ENCODE results near the gene DPP8. TPM values are rescaled to one million over a fixed set of nuclear protein-coding genes. Genes with fewer than 3 reads are reported as not detected.

Gene DPP8
- total RNA-seq, 4 donors from 2014 or later = 33.1 to 52.5 (median 40.5) TPM

DNA sequence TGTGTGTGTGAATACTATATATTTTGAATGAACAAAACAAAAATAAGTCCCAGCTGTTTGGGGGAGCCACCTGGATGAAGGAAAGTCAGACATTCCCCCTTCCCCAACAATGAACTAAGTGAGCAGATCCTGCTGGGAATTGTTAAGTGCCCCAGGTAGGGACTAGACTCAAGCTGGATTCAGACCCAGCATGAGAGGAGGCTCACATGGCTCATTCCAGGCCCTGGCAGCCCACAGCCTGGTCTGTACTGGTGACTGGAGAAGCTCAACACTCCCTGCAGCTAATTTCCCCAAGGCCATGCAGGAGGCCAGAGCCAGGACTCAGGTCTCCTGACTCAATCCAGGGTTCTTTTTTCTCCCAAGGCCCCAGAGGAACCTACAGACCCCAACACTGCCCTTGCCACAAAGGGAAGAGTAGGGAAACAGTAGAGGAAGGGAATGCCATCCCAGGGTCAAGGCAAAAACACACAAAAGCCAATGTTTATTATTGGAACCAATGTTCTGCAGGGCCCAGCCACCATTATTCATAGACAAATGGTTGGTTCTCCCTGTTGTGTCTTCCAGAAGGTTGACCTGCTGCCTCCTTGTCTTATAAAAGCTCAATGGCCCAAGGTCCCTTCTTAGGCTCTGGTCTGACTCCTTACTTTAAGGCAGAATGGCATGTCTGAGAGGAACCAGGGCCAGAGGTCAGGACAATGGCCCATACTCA lies 104.3 kb downstream of the DPP8 start:
- TF ChIP-seq, protein P1, sequence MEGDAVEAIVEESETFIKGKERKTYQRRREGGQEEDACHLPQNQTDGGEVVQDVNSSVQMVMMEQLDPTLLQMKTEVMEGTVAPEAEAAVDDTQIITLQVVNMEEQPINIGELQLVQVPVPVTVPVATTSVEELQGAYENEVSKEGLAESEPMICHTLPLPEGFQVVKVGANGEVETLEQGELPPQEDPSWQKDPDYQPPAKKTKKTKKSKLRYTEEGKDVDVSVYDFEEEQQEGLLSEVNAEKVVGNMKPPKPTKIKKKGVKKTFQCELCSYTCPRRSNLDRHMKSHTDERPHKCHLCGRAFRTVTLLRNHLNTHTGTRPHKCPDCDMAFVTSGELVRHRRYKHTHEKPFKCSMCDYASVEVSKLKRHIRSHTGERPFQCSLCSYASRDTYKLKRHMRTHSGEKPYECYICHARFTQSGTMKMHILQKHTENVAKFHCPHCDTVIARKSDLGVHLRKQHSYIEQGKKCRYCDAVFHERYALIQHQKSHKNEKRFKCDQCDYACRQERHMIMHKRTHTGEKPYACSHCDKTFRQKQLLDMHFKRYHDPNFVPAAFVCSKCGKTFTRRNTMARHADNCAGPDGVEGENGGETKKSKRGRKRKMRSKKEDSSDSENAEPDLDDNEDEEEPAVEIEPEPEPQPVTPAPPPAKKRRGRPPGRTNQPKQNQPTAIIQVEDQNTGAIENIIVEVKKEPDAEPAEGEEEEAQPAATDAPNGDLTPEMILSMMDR (IDR thresholded peaks at IDR 0.05; ENCODE audit: low read depth) = no peak

DNA sequence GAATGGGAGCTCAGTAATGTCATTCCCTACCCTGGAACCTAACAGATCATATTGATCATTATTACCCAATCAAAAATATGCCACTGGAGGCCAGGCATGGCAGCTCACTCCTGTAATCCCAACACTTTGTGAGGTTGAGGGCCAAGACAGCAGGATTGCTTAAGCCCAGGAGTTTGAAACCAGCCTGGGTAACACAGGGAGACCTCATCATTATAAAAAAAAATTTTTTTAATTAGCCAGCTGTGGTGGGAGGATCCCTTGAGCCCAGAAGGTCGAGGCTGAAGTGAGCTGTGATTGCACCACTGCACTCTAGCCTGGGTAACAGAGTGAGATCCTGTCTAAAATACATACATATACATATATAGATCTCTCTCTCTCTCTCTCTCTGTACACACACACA lies 104.9 kb downstream of the DPP8 start:
- TF ChIP-seq, protein P1 (IDR thresholded peaks at IDR 0.05; ENCODE audit: low read depth) = no peak

DNA sequence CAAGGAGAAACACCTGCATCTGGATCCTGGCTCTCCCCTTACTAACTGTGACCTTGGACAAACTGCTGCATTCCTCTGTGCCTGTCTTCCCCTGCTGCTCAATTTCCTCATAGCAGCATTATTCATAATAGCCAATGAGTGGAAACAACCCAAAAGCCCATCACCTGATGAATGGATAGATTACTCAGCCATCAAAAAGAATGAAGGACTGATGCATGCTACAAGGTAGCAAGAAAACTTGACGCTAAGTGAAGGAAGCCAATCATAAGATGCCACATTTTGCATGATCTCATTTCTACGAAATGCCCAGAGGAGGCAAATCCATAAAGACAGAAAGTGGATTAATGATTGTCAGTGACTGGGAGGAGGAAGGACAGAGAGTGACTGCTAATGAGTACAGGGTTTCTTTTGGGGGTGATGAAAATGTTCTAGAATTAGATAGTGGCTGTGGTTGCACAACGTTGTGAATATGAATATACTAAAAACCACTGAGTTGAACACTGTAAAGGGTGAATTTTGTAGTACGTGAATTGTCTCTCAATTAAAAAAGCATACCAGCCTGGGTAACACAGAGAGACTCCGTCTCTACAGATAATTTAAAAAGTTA lies 105.9 kb downstream of the DPP8 start:
- TF ChIP-seq, protein P1 (IDR thresholded peaks at IDR 0.05; ENCODE audit: low read depth) = no peak

DNA sequence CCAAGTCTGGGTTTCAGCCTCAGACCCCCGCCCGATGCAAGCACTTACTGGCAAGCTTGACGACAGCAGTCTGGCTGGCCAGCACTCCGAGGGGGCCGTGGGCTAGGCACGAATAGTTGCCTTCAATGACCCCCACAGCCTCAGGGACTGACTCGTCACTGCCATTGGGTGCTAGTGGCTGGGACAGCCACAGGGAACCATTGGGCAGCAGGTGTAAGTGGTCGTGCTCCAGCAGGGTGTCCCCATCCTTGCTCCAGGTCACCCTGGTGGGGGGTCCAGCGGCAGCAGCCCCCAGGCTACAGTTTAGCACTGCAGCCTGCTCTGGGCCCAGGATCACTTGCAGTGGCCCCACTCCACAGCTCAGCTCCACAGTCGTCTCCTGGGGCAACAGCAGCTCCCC lies 106.5 kb downstream of the DPP8 start:
- TF ChIP-seq, protein P1 (IDR thresholded peaks at IDR 0.05; ENCODE audit: low read depth) = no peak

DNA sequence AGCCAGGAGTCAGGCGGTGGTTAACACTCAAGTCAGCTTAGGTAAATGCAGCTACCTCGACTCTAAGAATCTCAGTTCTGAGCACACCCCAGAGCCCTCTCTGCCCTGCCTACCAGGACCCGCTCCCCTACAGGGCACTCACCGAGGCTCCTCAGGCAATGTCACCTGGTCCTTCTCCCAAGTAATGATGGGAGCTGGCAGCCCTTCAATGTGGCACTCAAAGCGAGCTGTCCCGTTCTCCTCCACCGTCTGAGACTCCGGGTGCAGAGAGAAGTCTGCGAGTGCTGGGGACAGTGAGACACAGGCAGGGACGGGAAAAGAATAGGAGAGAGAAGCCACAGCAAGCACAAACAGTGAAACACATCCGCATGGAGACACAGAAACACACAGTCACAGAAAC lies 107.5 kb downstream of the DPP8 start:
- TF ChIP-seq, protein P1 (IDR thresholded peaks at IDR 0.05; ENCODE audit: low read depth) = no peak

DNA sequence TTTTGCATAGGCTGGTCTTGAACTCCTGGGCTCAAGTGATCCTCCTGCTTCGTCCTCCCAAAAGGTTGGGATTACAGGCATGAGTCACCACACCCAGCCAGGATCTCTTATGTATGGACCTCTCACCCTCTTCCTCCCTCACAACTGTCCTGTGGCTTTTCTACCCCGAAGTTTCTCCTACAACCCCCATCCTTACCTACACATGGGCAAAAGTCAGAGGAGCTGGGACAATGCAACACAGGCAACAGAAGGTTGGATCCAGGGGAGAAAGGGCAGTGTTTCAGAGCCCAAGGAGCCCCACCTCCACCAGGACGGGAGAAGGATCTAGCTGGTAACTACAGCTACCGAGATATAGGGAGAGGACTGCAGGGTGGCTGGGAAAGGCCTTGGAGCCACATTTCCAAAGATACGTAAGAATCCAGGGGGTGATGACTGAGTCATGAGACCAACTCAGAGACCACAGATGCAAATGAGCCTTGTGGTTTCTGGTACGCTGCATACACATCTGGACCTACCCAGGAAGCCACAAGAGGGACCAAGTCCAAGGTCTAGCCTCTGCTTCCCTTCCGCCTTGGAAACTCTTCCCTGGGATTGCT lies 108.4 kb downstream of the DPP8 start:
- TF ChIP-seq, protein P1 (IDR thresholded peaks at IDR 0.05; ENCODE audit: low read depth) = no peak

DNA sequence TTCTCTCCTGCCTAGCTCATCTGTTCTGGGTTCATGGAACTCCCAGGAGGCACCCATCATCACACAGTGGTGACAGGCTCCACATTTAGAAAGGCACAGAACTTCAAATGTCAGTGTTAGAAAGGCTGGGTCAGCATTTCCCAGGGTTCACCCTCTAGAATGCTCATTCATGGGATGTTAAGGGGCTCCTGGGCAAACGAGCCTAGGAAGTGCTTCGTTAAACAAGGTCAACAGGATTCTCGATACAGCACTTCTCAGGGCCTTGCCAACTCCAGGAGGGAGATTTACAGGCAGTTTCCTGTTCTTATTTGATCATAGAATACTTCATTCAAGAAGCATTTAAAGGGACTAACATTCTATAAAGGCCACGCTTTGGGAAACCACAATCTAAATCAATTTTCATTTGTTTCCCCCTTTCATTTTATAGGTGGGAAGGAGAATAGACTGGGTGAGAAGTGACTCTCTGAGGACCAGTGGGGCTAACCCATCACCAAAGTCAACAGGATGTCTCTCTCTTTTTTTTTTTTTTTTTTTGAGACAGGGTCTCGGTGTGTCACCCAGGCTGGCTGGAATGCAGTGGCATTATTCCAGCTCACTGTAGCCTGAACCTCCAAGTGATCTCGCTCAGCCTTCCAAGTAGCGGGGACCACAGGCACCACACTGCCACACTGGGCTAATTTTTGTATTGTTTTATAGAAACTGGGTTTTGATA lies 109.0 kb downstream of the DPP8 start:
- TF ChIP-seq, protein P1 (IDR thresholded peaks at IDR 0.05; ENCODE audit: low read depth) = no peak
